NB4 (cell line): Measurements from ENCODE around the gene BBX.

Experiments used
- POLR2A ChIP-seq: IDR thresholded peaks from 2 replicates; pipeline ENCODE4 v1.6.1; 2011; ENCODE audit warnings: mild to moderate bottlenecking; ENCODE audit not compliant: insufficient read length; ENCODE audit errors: extremely low read depth
- TF ChIP-seq, protein P1 (sequence below): IDR thresholded peaks from one replicate; pipeline ENCODE4 v1.5.1; 2012; ENCODE audit warnings: low read depth, low read length

DNA sequence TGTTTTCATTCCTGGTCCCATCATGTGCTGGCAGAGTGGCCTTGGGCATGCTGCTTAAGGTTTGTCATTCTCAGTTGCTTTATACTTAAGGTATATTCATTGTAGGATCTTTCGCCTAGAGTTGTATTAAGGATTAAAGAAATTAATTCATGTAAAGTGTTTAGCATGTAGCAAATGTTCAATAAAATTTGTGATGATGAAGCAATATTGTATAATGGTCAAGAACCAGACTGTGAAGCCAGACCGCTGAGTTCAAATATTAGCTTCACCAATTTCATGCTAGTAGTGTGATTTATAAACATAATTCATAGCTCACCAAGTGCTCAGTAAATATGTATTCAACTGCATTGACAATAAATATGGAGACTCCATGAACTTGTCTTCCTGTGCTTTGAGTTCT is 178.5 kb downstream of the BBX start:
- TF ChIP-seq, protein P1, sequence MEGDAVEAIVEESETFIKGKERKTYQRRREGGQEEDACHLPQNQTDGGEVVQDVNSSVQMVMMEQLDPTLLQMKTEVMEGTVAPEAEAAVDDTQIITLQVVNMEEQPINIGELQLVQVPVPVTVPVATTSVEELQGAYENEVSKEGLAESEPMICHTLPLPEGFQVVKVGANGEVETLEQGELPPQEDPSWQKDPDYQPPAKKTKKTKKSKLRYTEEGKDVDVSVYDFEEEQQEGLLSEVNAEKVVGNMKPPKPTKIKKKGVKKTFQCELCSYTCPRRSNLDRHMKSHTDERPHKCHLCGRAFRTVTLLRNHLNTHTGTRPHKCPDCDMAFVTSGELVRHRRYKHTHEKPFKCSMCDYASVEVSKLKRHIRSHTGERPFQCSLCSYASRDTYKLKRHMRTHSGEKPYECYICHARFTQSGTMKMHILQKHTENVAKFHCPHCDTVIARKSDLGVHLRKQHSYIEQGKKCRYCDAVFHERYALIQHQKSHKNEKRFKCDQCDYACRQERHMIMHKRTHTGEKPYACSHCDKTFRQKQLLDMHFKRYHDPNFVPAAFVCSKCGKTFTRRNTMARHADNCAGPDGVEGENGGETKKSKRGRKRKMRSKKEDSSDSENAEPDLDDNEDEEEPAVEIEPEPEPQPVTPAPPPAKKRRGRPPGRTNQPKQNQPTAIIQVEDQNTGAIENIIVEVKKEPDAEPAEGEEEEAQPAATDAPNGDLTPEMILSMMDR, result no peak
- no peak for TF ChIP-seq POLR2A
